Renal pelvis (tissue), 4 donors: ENCODE results near the gene OR51B2. TPM values are rescaled to one million over a fixed set of nuclear protein-coding genes. Genes with fewer than 3 reads are reported as not detected.

ENCODE experiments used
- DNase-seq: peaks from one replicate; pipeline ENCODE4 v3.0.0-alpha.2; 2013
- polyA plus RNA-seq, 3 donors: library from polyadenylated mRNA; unstranded; fragments of 120-200 nt; gene quantifications; one replicate each; pipeline ENCODE4 v1.2.1, GENCODE V29; 2013; ENCODE audit not compliant: insufficient read length in 3 of 3

The OR51B2 gene
- polyA plus RNA-seq, 3 donors = not detected

- no peak for DNase-seq
These were observed 40.2 kb downstream of the OR51B2 start for GRCh38 chr11:5283882-5284281.

GRCh38 chr11:5283086-5283485, 41.0 kb downstream of the OR51B2 start:
- DNase-seq = no peak

GRCh38 chr11:5282628-5283027, 41.5 kb downstream of the OR51B2 start:
- DNase-seq = no peak

- DNase-seq = no peak
These were observed 42.5 kb downstream of the OR51B2 start for GRCh38 chr11:5281596-5281995.

- no peak for DNase-seq
These were observed 43.5 kb downstream of the OR51B2 start for GRCh38 chr11:5280582-5281102.

GRCh38 chr11:5279471-5280090, 44.5 kb downstream of the OR51B2 start:
- DNase-seq = no peak

GRCh38 chr11:5277807-5278382, 46.2 kb downstream of the OR51B2 start:
- DNase-seq = no peak

GRCh38 chr11:5276697-5277096, 47.4 kb downstream of the OR51B2 start:
- no peak for DNase-seq

GRCh38 chr11:5275369-5276110, 48.6 kb downstream of the OR51B2 start:
- DNase-seq = no peak

- DNase-seq = no peak
These were observed 49.7 kb downstream of the OR51B2 start for GRCh38 chr11:5274395-5274794.

Other genes starting within 250 kb of the OR51B2 start
- not detected for gene OR52A5, start 185.9 kb downstream of the OR51B2 start, polyA plus RNA-seq
- under 1 TPM; 0.01 to 0.04 (median 0.03) TPM for gene OR52A1, start 169.5 kb downstream of the OR51B2 start, polyA plus RNA-seq
- gene OR51V1, start 123.6 kb downstream of the OR51B2 start, polyA plus RNA-seq = not detected
- gene HBB, start 97.2 kb downstream of the OR51B2 start, polyA plus RNA-seq = 100 to 1,000 TPM; 107 to 153 (median 133) TPM
- gene HBD, start 89.8 kb downstream of the OR51B2 start, polyA plus RNA-seq = 1 to 10 TPM in 1 of 3 donors, under 1 TPM in 2; 0.68 to 1.1 (median 0.93) TPM
- gene HBG1, start 74.4 kb downstream of the OR51B2 start, polyA plus RNA-seq = 100 to 1,000 TPM; 482 to 633 (median 588) TPM
- 1,000 to 10,000 TPM; 1,217 to 2,022 (median 1,324) TPM for gene HBG2, start 69.5 kb downstream of the OR51B2 start, polyA plus RNA-seq
- gene HBE1, start 54.4 kb downstream of the OR51B2 start, polyA plus RNA-seq = 10 to 100 TPM in 1 of 3 donors, 1 to 10 TPM in 2; 2.4 to 10.5 (median 7.1) TPM
- under 1 TPM; 0.09 to 0.24 (median 0.18) TPM for gene OR51B4, start 22.4 kb downstream of the OR51B2 start, polyA plus RNA-seq
- gene OR51B5, start 19.2 kb upstream of the OR51B2 start, polyA plus RNA-seq = under 1 TPM; 0.32 to 0.59 (median 0.34) TPM
- not detected for gene OR51B6, start 27.2 kb upstream of the OR51B2 start, polyA plus RNA-seq
- under 1 TPM in 2 of 3 donors, not detected in 1; 0.09 to 0.14 TPM for gene OR51M1, start 59.5 kb upstream of the OR51B2 start, polyA plus RNA-seq
- under 1 TPM in 1 of 3 donors, not detected in 2; 0.16 TPM for gene OR51Q1, start 97.8 kb upstream of the OR51B2 start, polyA plus RNA-seq
- gene OR51I1, start 117.2 kb upstream of the OR51B2 start, polyA plus RNA-seq = not detected
- gene OR51I2, start 125.0 kb upstream of the OR51B2 start, polyA plus RNA-seq = not detected
- gene OR52D1, start 164.4 kb upstream of the OR51B2 start, polyA plus RNA-seq = not detected
- not detected for gene UBQLN3, start 185.7 kb upstream of the OR51B2 start, polyA plus RNA-seq
- 1 to 10 TPM in 2 of 3 donors, under 1 TPM in 1; 0.51 to 1.2 (median 1.1) TPM for gene UBQLNL, start 192.4 kb upstream of the OR51B2 start, polyA plus RNA-seq
- under 1 TPM in 1 of 3 donors, not detected in 2; 0.17 TPM for gene OR52H1, start 224.2 kb upstream of the OR51B2 start, polyA plus RNA-seq